Measurements from ENCODE around the gene INTS11. TPM values are rescaled to one million over a fixed set of nuclear protein-coding genes. Genes with fewer than 3 reads are reported as not detected.

The INTS11 gene
- total RNA-seq, 1 experiment from 2014 or later, result 139 TPM

DNA sequence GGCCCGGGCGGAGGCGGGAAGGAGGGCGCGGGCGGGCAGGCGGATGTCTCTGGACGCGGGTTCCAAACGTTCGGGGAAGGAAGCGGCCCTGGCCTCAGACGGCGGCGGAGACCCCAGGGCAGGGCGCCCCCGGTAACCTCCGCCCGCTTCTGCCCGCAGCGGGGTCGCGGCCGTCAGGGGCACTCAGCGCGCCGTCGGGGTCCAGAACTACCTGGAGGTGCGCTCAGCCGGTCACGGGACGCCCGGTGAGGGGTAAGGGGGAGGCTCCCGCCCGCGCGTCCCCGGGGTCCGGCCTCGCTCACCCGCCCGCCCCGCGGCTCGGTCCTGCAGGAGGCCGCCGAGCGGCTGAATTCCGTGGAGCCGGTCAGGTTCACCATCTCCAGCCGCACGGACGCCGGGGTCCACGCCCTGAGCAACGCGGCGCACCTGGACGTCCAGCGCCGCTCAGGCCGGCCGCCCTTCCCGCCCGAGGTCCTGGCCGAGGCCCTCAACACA, 15.7 kb downstream of the INTS11 start:
- Histone ChIP-seq H3T11ph (ENCODE audit: low read length) (no peak overlapping the region), H3K27me3 (ENCODE audit: insufficient read depth, low read length) (no peaks in the 10 kb centered on the region), H2AFZ (ENCODE audit: low read length) (no peak overlapping the region), H4K20me1 (ENCODE audit: control insufficient read depth, insufficient read depth, insufficient read length) (no peaks in the 10 kb centered on the region), H3K79me2 (ENCODE audit: insufficient read depth, low read length) (no peaks in the 10 kb centered on the region), H3K4ac (ENCODE audit: low read depth, low read length) (no peak overlapping the region), H3K23ac (ENCODE audit: insufficient read length, low read depth, low read length) (no peak overlapping the region), H3K23me2 (ENCODE audit: insufficient read length, low read depth, low read length, poor library complexity, severe bottlenecking) (peaks cover 15% of the 10 kb centered on the region), H3K56ac (ENCODE audit: insufficient read length, low read depth, low read length) (no peak overlapping the region), H2BK20ac (ENCODE audit: low read depth, low read length, poor library complexity, severe bottlenecking) (no peak overlapping the region), H3K18ac (ENCODE audit: insufficient read length, low read depth, low read length) (no peak overlapping the region), H2BK5ac (ENCODE audit: insufficient read length, low read length) (no peak overlapping the region), H3K9me3 (ENCODE audit: control insufficient read depth, low read depth, low read length) (no peaks in the 10 kb centered on the region), H3K27ac (ENCODE audit: insufficient read length, low read depth, low read length) (no peak overlapping the region), H3K14ac (ENCODE audit: insufficient read depth, low read length) (no peak overlapping the region; the same call in 1 of the 2 replicates), H4K91ac (ENCODE audit: insufficient read length, low read depth, low read length) (no peak overlapping the region), H3K4me1 (ENCODE audit: insufficient read depth, low read length) (peaks cover 5% of the 10 kb centered on the region; the same call in 1 of the 2 replicates), H3K79me1 (ENCODE audit: insufficient read depth, low read depth, low read length, poor library complexity, severe bottlenecking) (no peaks in the 10 kb centered on the region), H2BK12ac (ENCODE audit: insufficient read length, low read depth, low read length) (no peak overlapping the region), H4K5ac (ENCODE audit: insufficient read length, low read depth, low read length) (no peak overlapping the region), H4K8ac (replicated peaks; ENCODE audit: insufficient read length, low read depth, low read length) (no peak overlapping the region), H2AK5ac (ENCODE audit: insufficient read length, low read length) (no peak overlapping the region), H3K9ac (ENCODE audit: extremely low read depth, insufficient read length, low read length) (peak overlapping the region; percentile 33), H2BK15ac (ENCODE audit: low read depth, low read length) (no peak overlapping the region), H3K4me2 (ENCODE audit: insufficient read depth, insufficient read length, low read length) (peak overlapping the region; percentile 46), H2BK120ac (ENCODE audit: low read depth, low read length, poor library complexity, severe bottlenecking) (no peak overlapping the region)
- Mint-ChIP-seq H3K9me3 (no peaks in the 10 kb centered on the region; a peak in 1 of 5 replicates), H3K4me3 (peak overlapping the region; percentile 80 to 82), H3K27me3 (ENCODE audit: low read depth) (peaks cover 3% of the 10 kb centered on the region; the same call in 1 of the 2 replicates), H3K27ac (peak overlapping the region in 1 of 3 experiments; percentile 77; a peak in 1 of 7 replicates), H3K36me3 (ENCODE audit: insufficient read depth in 1 of 3, low read depth in 3 of 3) (peaks cover 3 to 25% (median 19%) of the 10 kb centered on the region in 3 experiments), H3K4me1 (peaks cover 18 to 31% of the 10 kb centered on the region in 2 experiments)
- no peak for DNase-seq
- no CpG with 5 or more reads among the region's 66 CpGs for WGBS (ENCODE audit: extremely low coverage, insufficient read length, low lambda C conversion rate)
- no peak for TF ChIP-seq CTCF (conservative IDR thresholded peaks at IDR 0.05)
